ENCODE results near the gene VEGFA.

GRCh38 chr6:43737272-43738081 is 32.5 kb upstream of the VEGFA start:
- TF ChIP-seq CTCF (IDR thresholded peaks at IDR 0.05) (no peak), POLR2A (IDR thresholded peaks at IDR 0.05) (no peak)

Measured in lower leg skin (tissue), 3 donors.